ENCODE data around the gene ELN.

The ELN gene

DNA sequence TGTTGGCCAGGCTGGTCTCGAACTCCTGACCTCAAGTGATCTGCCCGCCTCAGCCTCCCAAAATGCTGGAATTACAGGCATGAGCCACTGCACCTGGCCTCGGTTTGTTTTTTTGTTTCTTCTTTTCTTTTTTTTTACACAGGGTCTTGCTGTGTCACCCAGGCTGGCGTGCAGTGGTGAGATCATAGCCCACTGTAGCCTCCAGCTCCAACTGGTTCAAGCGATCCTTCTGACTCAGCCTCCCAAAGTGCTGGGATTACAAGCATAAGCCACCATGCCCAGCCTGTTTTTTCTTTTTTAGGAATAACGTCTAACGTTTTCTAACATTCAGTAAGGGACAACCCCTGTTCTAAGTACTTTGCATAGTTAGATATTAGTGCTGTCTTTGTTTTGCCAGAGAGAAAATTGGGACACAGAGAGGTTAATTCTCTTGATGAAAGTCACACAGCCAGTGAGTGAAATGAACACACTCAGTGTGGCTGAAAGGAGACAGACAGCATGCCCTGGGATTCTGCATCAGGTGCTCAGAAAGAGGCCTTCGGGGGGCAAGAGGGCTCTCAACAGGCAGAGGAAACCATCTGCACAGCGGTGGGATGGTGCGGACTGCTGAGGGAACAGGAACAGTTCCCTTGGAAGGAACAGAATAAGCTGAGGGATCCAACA lies 59.9 kb downstream of the ELN start:
- TF ChIP-seq, protein P1, sequence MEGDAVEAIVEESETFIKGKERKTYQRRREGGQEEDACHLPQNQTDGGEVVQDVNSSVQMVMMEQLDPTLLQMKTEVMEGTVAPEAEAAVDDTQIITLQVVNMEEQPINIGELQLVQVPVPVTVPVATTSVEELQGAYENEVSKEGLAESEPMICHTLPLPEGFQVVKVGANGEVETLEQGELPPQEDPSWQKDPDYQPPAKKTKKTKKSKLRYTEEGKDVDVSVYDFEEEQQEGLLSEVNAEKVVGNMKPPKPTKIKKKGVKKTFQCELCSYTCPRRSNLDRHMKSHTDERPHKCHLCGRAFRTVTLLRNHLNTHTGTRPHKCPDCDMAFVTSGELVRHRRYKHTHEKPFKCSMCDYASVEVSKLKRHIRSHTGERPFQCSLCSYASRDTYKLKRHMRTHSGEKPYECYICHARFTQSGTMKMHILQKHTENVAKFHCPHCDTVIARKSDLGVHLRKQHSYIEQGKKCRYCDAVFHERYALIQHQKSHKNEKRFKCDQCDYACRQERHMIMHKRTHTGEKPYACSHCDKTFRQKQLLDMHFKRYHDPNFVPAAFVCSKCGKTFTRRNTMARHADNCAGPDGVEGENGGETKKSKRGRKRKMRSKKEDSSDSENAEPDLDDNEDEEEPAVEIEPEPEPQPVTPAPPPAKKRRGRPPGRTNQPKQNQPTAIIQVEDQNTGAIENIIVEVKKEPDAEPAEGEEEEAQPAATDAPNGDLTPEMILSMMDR (IDR thresholded peaks at IDR 0.05), result no peak

DNA sequence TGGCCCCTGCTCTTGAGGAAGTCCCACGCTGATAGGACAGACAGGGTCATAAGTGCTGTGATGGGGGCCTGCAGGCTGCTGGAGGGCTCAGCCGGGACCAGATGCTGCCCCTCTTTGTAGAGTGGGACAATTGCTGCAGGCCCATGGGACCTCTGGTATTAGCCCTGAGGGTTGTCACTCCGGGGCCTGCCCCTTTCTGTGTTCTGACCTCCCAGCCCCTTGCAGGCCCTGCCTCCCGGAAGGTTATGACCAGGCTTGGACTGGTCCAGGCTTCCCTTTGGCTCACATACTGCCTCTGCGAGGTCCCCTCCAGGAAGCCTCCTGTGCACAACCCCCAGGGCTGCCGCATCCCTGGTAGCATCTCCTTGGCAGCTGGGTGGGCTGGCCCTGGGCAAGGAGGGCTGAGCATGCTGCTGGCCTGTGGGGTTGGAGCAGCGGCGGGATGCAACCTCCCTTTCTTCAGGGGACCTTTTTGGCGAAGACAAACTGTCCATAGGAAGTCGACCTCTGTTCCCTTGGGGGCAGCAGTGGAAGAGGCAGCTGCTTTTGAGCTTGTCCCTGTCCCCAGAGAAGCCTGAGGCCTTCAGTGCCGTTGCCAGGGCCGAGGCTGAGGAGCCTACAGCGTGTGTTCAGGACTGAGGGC lies 64.5 kb downstream of the ELN start:
- TF ChIP-seq, protein P1 (IDR thresholded peaks at IDR 0.05), result no peak

DNA sequence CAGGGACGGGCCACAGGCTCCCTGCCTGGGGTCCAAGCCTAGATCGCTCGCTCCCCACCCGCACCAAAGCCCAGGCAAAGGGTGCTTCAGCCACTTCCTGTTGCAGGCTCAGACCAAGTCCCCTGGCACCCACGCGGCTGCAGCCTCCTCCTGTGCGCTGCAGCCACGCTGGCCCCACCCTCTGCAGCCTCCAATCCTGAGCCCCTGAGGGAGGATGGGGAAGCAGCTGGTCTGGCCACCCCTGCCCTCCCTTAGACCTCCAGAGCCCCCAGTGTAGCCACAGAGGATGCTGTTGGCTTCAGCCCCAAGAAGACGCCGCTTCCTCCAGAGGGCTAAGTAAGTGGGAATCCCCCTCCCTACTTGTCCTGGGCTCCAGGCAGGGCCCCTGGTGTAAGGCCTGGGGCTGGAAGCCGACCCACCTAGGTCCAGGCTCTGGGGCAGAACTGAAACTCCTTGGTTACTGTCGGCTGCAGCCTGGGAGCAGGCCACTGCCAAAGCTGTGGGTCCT lies 65.0 kb downstream of the ELN start:
- TF ChIP-seq, protein P1 (IDR thresholded peaks at IDR 0.05), result no peak

DNA sequence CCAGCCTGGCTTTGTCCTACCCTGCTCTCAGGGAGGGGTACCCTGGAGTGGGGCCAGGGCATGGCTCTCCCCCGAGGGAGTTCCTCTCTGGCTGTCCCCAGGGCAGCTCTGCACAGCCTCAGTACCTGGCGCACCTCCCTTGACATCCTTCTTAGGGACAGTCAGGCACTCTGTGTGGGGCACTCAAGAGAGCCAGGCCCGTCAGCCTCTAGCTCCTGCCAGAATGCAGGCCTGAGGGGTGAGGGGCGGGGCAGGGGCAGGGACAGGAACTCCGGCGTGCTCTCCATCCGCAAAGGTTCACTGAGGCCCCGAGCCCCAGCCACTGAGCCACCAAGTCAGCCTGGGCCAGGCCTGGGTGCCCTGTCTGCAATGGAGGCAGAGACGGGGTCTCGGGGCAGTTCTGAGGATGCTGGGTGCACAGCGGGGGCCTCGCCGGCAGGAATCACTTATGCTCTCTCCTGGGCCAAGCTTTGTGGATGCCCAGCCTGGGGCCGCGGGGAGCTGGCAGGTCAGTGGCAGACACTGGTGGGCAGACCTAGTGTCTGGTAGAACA lies 65.8 kb downstream of the ELN start:
- TF ChIP-seq, protein P1 (IDR thresholded peaks at IDR 0.05), result no peak

DNA sequence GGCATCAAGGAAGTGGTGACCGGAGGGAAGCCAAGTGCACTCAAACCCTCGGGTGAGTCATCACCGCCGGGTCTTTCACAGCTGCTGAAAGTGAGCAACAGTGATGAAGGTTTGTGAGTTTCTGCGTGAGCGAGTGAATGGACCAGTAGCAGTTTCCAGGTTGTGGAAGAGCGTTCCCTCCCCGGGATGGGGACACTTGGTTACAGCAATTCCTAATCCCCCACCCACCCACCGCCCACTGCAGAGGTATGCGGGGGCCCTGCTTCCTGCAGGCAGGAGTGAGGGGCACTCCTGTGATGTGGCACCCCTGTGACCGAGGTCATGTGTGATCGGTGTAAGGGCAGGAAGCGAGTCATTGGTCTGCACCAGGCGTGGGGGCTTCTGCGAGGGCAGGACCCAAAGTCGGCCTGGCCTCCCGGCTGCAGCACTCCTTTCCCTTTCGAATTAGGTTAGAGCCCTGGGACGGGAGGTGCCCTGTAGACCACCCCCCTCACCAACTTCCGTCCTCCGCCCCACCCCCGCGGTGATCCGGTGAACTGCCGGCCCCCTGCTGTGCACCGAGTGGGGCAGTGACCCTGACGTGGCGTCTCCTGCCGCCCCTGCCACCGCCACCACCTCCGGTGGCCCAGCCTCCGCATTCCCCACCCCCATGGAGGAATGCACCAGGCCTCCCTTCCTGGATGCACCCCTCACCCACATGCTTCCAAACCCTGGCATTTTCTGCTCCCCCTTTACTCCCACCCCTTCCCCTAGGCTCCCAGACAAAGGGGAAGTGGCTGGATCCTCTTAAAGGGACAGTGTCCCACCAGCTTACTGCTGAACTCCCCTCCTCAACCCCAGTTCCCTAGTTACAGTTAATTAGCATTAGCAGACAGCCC lies 66.5 kb downstream of the ELN start:
- TF ChIP-seq, protein P1 (IDR thresholded peaks at IDR 0.05), result no peak

DNA sequence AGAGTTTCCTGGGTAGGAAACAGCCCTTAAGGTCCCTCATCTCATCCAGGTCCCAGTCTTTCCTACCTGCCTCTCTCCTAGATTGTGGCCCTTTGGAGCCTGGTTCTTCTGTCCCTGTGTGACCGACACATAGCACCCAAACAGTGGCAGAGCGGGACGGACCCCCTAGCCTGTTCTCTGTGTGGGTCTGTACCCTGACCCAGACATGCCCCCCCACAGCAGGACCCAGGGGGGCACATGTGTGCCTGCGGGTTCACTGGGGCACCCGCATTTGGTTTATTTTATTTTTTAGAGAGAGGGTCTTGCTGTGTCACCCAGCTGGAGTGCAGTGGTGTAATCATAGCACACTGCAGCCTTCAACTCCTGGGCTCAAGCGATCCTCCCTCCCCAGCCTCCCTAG lies 67.2 kb downstream of the ELN start:
- TF ChIP-seq, protein P1 (IDR thresholded peaks at IDR 0.05), result no peak

DNA sequence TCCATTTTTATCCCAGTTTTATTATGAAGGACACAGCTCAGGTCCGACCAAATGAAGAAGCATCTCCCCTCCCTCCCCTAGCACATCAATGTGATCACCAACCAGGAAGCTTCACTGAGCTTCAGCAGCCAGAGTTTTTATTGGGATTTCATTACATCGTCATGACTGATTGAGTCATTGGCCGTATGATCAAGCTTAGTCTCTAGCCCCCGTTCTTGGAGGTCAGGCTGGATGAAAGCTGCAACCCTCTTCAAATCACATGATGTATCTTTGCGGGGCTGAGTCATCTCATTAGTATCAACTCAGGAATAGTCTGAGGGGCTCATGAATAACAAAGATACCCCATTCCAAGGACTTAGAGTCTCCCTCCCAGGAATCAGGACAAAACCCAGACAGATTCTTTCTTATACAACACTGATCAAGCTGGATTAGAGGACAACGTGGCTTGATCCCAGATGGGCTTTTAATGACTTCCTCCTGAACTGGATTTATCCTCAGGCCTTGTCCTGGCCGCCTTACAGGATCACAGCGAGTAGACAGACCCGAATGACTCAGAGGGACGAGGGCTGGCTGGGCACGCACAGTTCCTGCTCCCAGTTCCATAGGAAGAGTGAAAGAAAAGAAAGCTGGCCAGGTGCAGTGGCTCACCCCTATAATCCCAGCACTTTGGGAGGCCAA lies 70.1 kb downstream of the ELN start:
- TF ChIP-seq, protein P1 (IDR thresholded peaks at IDR 0.05), result no peak
